Activated naive CD4-positive, alpha-beta T cell treated with anti-CD3 and anti-CD28 coated beads, Interleukin-2, amount 50 U/mL, for 24 hours (primary cell): ENCODE measurements around the gene PRLR.
A peak's percentile ranks its signal among the peaks of the same experiment; 100 is the strongest.
"Not testable (repeated sequence)": the region's sequence is repeated elsewhere in the genome, so short reads cannot be mapped to it uniquely, and the experiment has no call there.

Experiments
- H3K27ac Mint-ChIP-seq: one replicate; pipeline ENCODE4 v1.8.0; 2021; ENCODE audit warnings: mild to moderate bottlenecking, mixed read lengths
- H3K27me3 Mint-ChIP-seq: one replicate; pipeline ENCODE4 v1.8.0; 2021; ENCODE audit warnings: mixed read lengths
- H3K36me3 Mint-ChIP-seq: one replicate; pipeline ENCODE4 v1.8.0; 2021; ENCODE audit warnings: mixed read lengths
- H3K4me1 Mint-ChIP-seq: one replicate; pipeline ENCODE4 v1.8.0; 2021; ENCODE audit warnings: mixed read lengths
- H3K4me3 Mint-ChIP-seq: one replicate; pipeline ENCODE4 v1.8.0; 2021; ENCODE audit warnings: mild to moderate bottlenecking, mixed read lengths
- H3K9me3 Mint-ChIP-seq: one replicate; pipeline ENCODE4 v1.8.0; 2021; ENCODE audit warnings: mixed read lengths

Gene PRLR

GRCh38 chr5:35104550-35104949, 125.7 kb downstream of the PRLR start:
- H3K4me1 Mint-ChIP-seq, H3K9me3 Mint-ChIP-seq, H3K36me3 Mint-ChIP-seq, H3K4me3 Mint-ChIP-seq, H3K27ac Mint-ChIP-seq: not testable (repeated sequence)
- H3K27me3 Mint-ChIP-seq = peaks cover 19% of the 10 kb centered on the region

- Mint-ChIP-seq H3K4me1 (no peaks in the 10 kb centered on the region), H3K27ac (no peak overlapping the region), H3K9me3 (no peaks in the 10 kb centered on the region), H3K36me3 (no peaks in the 10 kb centered on the region), H3K4me3 (no peak overlapping the region), H3K27me3 (peaks cover 19% of the 10 kb centered on the region)
Measured at GRCh38 chr5:35103637-35104299, 126.5 kb downstream of the PRLR start.

GRCh38 chr5:35101720-35102119, 128.6 kb downstream of the PRLR start:
- not testable (repeated sequence) for H3K36me3 Mint-ChIP-seq, H3K4me1 Mint-ChIP-seq, H3K27ac Mint-ChIP-seq, H3K9me3 Mint-ChIP-seq, H3K4me3 Mint-ChIP-seq
- peaks cover 17% of the 10 kb centered on the region for H3K27me3 Mint-ChIP-seq

GRCh38 chr5:35101016-35101415, 129.3 kb downstream of the PRLR start:
- Mint-ChIP-seq H3K27ac (no peak overlapping the region), H3K36me3 (no peaks in the 10 kb centered on the region), H3K4me3 (no peak overlapping the region), H3K4me1 (no peaks in the 10 kb centered on the region), H3K27me3 (peaks cover 14% of the 10 kb centered on the region), H3K9me3 (no peaks in the 10 kb centered on the region)

- Mint-ChIP-seq H3K36me3 (no peaks in the 10 kb centered on the region), H3K27ac (no peak overlapping the region), H3K9me3 (no peaks in the 10 kb centered on the region), H3K4me3 (no peak overlapping the region), H3K4me1 (no peaks in the 10 kb centered on the region), H3K27me3 (peaks cover 11% of the 10 kb centered on the region)
Measured at GRCh38 chr5:35098214-35098613, 132.1 kb downstream of the PRLR start.

GRCh38 chr5:35096932-35097331, 133.4 kb downstream of the PRLR start:
- no peaks in the 10 kb centered on the region for H3K9me3 Mint-ChIP-seq
- no peak overlapping the region for H3K27ac Mint-ChIP-seq
- H3K4me3 Mint-ChIP-seq = no peak overlapping the region
- no peaks in the 10 kb centered on the region for H3K36me3 Mint-ChIP-seq
- H3K4me1 Mint-ChIP-seq = no peaks in the 10 kb centered on the region
- H3K27me3 Mint-ChIP-seq = peaks cover 5% of the 10 kb centered on the region

- H3K36me3 Mint-ChIP-seq = no peaks in the 10 kb centered on the region
- H3K4me1 Mint-ChIP-seq = no peaks in the 10 kb centered on the region
- H3K4me3 Mint-ChIP-seq = no peak overlapping the region
- H3K9me3 Mint-ChIP-seq = no peaks in the 10 kb centered on the region
- H3K27ac Mint-ChIP-seq = no peak overlapping the region
- peaks cover 4% of the 10 kb centered on the region for H3K27me3 Mint-ChIP-seq
Measured at GRCh38 chr5:35096216-35096615, 134.1 kb downstream of the PRLR start.

- H3K27ac Mint-ChIP-seq = no peak overlapping the region
- H3K36me3 Mint-ChIP-seq = no peaks in the 10 kb centered on the region
- peaks cover 2% of the 10 kb centered on the region for H3K27me3 Mint-ChIP-seq
- H3K4me1 Mint-ChIP-seq = no peaks in the 10 kb centered on the region
- no peak overlapping the region for H3K4me3 Mint-ChIP-seq
- no peaks in the 10 kb centered on the region for H3K9me3 Mint-ChIP-seq
Measured at GRCh38 chr5:35095366-35095765, 134.9 kb downstream of the PRLR start.

GRCh38 chr5:35094948-35095347, 135.3 kb downstream of the PRLR start:
- Mint-ChIP-seq H3K27ac (no peak overlapping the region), H3K4me1 (no peaks in the 10 kb centered on the region), H3K9me3 (no peaks in the 10 kb centered on the region), H3K4me3 (no peak overlapping the region), H3K27me3 (peaks cover 2% of the 10 kb centered on the region), H3K36me3 (no peaks in the 10 kb centered on the region)

GRCh38 chr5:35092703-35093102, 137.6 kb downstream of the PRLR start:
- H3K27me3 Mint-ChIP-seq = peaks cover 2% of the 10 kb centered on the region
- no peaks in the 10 kb centered on the region for H3K4me1 Mint-ChIP-seq
- H3K4me3 Mint-ChIP-seq = no peak overlapping the region
- H3K27ac Mint-ChIP-seq = peak overlapping the region; percentile 14
- no peaks in the 10 kb centered on the region for H3K9me3 Mint-ChIP-seq
- H3K36me3 Mint-ChIP-seq = no peaks in the 10 kb centered on the region

- H3K4me1 Mint-ChIP-seq = no peaks in the 10 kb centered on the region
- H3K9me3 Mint-ChIP-seq = no peaks in the 10 kb centered on the region
- no peak overlapping the region for H3K27ac Mint-ChIP-seq
- H3K27me3 Mint-ChIP-seq = peaks cover 1% of the 10 kb centered on the region
- H3K4me3 Mint-ChIP-seq = no peak overlapping the region
- H3K36me3 Mint-ChIP-seq = no peaks in the 10 kb centered on the region
Measured at GRCh38 chr5:35091704-35092103, 138.6 kb downstream of the PRLR start.

GRCh38 chr5:35089334-35090314, 140.7 kb downstream of the PRLR start:
- H3K36me3 Mint-ChIP-seq = no peaks in the 10 kb centered on the region
- peaks cover 6% of the 10 kb centered on the region for H3K27me3 Mint-ChIP-seq
- no peak overlapping the region for H3K4me3 Mint-ChIP-seq
- no peaks in the 10 kb centered on the region for H3K9me3 Mint-ChIP-seq
- no peak overlapping the region for H3K27ac Mint-ChIP-seq
- H3K4me1 Mint-ChIP-seq = no peaks in the 10 kb centered on the region

GRCh38 chr5:35087991-35088390, 142.3 kb downstream of the PRLR start:
- H3K36me3 Mint-ChIP-seq = no peaks in the 10 kb centered on the region
- H3K9me3 Mint-ChIP-seq = no peaks in the 10 kb centered on the region
- H3K27ac Mint-ChIP-seq = no peak overlapping the region
- H3K4me1 Mint-ChIP-seq = no peaks in the 10 kb centered on the region
- peaks cover 6% of the 10 kb centered on the region for H3K27me3 Mint-ChIP-seq
- H3K4me3 Mint-ChIP-seq = no peak overlapping the region

GRCh38 chr5:35083150-35083549, 147.1 kb downstream of the PRLR start:
- Mint-ChIP-seq H3K36me3 (no peaks in the 10 kb centered on the region), H3K4me1 (no peaks in the 10 kb centered on the region), H3K4me3 (no peak overlapping the region), H3K9me3 (no peaks in the 10 kb centered on the region), H3K27me3 (peaks cover 6% of the 10 kb centered on the region), H3K27ac (no peak overlapping the region)

GRCh38 chr5:35082530-35082929, 147.8 kb downstream of the PRLR start:
- H3K27ac Mint-ChIP-seq = no peak overlapping the region
- no peaks in the 10 kb centered on the region for H3K4me1 Mint-ChIP-seq
- no peak overlapping the region for H3K4me3 Mint-ChIP-seq
- peaks cover 7% of the 10 kb centered on the region for H3K27me3 Mint-ChIP-seq
- no peaks in the 10 kb centered on the region for H3K36me3 Mint-ChIP-seq
- no peaks in the 10 kb centered on the region for H3K9me3 Mint-ChIP-seq

- no peaks in the 10 kb centered on the region for H3K4me1 Mint-ChIP-seq
- no peaks in the 10 kb centered on the region for H3K36me3 Mint-ChIP-seq
- H3K9me3 Mint-ChIP-seq = peaks cover 4% of the 10 kb centered on the region
Measured at GRCh38 chr5:35081134-35081533, 149.2 kb downstream of the PRLR start.

More at GRCh38 chr5:35081134-35081533, 149.2 kb downstream of the PRLR start:
- Mint-ChIP-seq H3K4me3 (no peak overlapping the region), H3K27me3 (peaks cover 10% of the 10 kb centered on the region), H3K27ac (no peak overlapping the region)
